CD4-positive, alpha-beta T cell treated with Interferon alpha-2 for 1 hour (primary cell): ENCODE results near the gene VAMP8.
"Not testable (repeated sequence)": the region's sequence is repeated elsewhere in the genome, so short reads cannot be mapped to it uniquely, and the experiment has no call there.

Source experiments
- DNase-seq, 2 donors: peaks; one replicate each; pipeline ENCODE4 v3.0.0-alpha.2; 2020 to 2022

The VAMP8 gene

DNA sequence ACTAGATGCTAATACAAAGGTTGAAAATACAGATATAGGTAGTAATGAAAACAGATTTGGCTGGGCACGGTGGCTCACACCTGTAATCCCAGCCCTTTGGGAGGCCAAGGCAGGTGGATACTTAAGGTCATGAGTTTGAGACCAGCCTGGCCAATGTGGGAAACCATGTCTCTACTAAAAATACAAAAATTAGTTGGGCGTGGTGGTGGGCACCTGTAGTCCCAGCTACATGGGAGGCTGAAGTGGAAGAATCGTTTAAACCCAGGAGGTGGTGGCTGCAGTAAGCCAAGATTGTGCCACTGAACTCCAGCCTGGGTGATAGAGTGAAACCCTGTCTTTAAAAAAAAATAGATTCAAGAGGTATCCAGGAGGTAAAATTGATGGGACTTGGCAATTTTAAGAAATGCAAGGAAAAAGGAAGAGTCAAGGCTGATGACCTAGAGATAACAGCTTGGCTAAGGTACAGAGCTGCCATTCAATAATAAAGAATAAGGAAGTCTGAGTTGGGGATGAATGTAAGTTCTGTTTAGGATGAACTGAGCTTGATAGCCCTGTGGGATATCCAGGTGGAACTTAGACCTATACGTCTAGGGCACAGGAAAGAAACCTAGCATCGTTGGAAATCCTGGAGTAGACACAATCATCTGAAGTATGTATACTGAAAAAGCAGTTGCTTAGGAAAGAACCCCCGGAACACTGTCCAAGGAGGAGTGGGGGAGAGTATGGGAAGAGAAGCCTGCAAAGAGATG is 29.4 kb upstream of the VAMP8 start:
- no peak for DNase-seq

DNA sequence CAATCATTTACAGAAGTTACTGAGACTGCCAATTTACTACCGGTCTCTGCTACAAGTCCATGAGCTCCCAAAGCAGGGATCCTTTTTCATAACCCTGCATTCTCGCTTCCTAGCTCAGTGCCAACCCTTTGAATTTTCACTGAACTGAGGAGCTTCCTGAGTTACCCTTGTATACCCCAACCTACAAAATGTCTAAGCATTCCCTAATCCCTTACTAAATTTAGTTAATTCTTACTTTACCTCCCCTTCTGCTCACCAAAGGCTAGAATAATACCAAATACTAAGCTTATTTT is 28.8 kb upstream of the VAMP8 start:
- no peak for DNase-seq

GRCh38 chr2:85549095-85549494 is 28.3 kb upstream of the VAMP8 start:
- DNase-seq = no peak

DNA sequence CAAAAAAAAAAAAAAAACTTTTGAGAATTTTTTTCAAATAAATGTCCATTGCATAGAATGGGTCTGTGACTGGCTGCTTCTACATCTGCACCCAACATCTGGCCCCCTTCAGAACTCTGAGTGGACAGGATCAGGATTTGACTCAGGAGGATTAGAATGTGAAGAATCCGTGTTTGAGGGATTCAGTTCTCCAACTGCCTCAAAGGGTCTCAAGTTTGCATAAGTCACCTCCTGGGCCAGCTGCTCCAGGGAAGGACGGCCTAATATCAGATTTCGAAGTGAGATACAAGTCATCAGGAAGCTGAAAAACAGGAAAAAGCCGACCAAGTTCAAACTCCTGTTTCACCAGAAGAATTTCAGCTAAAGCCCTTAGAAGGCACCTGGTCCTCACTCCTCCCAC is 27.6 kb upstream of the VAMP8 start:
- DNase-seq = no peak

GRCh38 chr2:85550486-85550885 is 26.9 kb upstream of the VAMP8 start:
- DNase-seq = no peak

- DNase-seq = peak; percentile 89 to 92
These were observed 25.4 kb upstream of the VAMP8 start for GRCh38 chr2:85551698-85552678.

DNA sequence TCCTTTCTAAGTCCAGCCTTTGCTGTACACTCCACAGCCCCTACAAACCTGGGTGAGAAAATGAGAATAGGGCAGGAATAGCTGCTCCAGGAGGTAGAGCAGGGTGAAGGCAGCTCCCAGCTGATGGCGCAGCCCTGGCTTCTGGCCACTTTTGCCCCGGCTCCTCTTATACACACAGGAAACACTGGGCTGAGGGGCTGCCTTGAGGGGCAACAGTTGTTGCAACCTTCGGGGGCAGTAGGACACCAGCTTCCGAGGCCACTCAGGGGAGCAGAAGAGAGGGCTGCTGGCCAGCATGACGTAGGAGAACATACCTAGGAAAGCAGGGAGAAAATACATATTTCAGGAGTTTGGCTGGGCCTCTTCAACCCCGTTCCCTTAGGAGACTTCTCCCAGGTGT is 24.2 kb upstream of the VAMP8 start:
- no peak for DNase-seq

GRCh38 chr2:85554980-85555612 is 22.3 kb upstream of the VAMP8 start:
- no peak for DNase-seq

DNA sequence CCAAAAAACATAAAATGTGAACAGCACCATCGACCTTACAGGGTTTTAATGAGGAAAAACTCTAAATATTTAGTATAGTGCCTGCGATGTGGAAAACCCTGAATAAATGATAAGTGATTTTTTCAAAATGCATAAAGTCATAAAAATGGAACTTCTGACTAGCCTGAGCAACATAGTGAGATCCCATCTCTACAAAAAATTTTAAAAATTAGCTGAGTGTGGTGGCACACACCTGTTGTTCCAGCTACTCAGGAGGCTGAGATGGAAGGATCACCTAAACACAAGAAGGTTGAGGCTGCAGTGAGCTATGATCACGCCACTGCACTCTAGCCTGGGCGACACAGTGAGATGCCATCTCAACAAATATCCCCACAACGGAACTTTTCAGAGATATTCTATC is 20.3 kb upstream of the VAMP8 start:
- DNase-seq = no peak

DNA sequence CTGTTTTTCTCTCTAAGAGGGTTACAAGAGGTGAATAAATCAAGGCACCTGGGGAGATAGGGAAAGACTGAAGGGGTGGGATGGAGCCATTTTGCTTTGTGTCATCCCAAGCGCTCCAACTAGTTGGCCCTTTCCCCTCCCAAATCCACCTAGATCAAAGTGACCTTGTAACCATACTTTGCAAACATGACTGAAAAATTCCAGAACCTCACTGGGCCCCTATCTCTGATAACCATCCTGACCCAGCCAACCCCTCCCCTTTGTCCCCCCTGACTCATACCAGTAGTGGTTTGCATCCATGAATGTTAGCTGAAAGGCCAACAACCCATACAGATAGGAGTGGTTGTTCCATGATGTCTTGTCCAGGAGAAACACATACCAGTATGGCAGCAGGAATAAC is 19.2 kb upstream of the VAMP8 start:
- DNase-seq = no peak

DNA sequence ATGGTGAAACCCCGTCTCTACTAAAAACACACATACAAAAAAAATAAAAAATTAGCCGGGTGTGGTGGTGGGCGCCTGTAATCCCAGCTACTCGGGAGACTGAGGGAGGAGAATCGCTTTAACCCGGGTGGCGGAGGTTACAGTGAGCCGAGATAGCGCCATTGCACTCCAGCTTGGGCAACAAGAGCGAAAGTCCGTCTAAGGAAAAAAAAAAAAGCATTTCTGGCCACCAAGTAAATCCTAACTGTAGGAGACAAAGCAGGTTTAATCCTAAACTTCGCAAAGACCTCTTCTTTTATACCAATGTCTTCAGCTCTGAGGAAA is 17.0 kb upstream of the VAMP8 start:
- DNase-seq = not testable (repeated sequence)

GRCh38 chr2:85560812-85561279 is 16.5 kb upstream of the VAMP8 start:
- DNase-seq = no peak

GRCh38 chr2:85561280-85562212 is 15.8 kb upstream of the VAMP8 start, which contains the start of gene GGCX:
Gene GGCX (minus strand): TSS chr2:85561493. CDS start chr2:85561428, 65 bp downstream.
- peak; percentile 95 to 96 for DNase-seq

DNA sequence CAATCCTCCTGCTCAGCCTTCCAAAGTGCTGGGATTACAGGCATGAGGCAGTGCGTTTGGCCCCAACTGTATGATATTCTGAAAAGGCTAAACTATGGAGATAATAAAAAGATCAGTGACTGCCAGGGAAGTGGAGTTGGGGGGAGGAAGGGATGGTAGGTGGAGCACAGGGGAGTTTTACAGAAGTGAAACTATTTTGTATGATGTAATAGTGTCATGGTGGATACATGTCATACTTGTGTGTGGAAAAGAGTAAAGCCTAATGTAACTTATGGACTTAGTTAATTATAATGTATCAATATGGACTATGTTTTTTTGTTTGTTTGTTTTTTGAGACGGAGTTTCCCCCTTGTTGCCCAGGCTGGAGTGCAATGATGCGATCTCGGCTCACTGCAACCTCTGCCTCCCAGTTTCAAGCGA is 13.2 kb upstream of the VAMP8 start:
- DNase-seq = no peak

GRCh38 chr2:85566265-85566664 is 11.1 kb upstream of the VAMP8 start:
- no peak for DNase-seq

GRCh38 chr2:85575739-85576138 is 1.6 kb upstream of the VAMP8 start:
- no peak for DNase-seq

- no peak for DNase-seq
These were observed 362 bp upstream of the VAMP8 start for GRCh38 chr2:85577063-85577385.

DNA sequence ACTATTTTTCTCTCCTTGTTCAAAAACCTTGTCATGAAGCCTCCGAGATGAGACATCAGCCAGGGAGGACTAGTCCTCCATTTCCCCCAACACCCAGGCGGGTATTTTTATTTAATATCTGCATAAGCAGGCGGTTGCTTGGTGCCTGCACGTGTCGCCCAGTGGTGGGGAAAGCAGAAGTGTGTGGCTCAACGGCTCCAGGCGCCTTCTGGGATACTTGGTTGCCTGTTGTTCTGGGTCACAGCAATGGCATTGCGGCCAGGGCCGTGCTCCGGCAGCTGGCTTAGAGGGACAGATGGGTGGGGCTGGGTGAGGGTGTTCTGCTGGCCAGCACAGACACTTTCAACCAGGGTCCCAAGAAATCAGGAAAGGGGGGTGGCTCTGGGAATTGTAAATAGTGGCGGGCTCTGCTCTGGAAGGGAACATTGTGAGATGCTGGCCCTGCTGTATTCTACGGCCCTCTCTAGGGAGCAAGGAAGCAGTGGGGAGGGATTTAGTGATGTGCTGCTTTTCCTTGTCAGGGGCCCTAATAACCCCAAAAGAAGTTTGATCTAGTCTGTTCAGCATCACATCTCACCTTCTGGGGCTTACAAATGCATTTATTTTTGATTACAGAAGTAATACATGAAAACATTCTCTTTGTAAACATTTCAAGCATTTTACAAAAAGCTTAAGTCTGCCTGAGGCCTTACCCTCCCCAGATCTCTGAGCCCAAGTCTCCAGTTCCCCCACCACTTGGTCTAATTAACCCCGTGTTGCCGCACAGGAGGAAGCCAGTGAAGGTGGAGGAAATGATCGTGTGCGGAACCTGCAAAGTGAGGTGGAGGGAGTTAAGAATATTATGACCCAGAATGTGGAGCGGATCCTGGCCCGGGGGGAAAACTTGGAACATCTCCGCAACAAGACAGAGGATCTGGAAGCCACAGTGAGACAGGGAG is 1.1 kb downstream of the VAMP8 start:
- peak in 1 of 2 donors; percentile 47 for DNase-seq

DNA sequence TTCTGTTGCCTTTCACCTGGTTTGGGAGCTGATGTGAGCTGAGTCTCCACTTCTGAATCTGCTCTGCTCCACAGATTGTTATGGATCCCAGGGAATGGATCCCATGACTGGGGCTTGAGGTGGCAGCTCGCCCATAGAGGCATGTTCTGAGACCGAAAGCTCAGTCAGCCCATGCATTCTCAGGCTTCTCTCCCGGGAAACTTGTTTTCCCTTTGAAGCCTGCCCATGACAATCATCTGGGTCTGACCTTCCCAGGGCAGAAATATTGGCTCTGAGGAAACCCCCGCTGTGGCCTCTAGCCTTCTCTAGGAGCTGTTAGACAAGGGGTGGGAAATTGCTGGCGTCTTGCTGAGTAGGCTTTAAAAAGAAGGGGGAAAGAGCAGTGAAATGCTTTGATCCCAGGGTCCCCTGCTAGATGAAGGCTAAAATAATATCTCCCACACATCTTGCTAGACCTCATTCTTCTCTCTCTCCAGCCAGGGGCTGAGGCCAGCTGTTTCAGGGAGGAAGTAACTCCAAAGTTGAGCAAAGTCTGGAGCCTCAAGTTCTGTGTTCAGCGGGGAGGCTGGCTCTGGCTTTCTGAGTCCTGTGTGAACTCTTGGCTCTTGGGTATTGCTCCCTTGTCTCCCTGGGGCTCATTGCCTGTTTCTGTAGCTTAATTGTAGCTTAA is 2.0 kb downstream of the VAMP8 start:
- DNase-seq = no peak

GRCh38 chr2:85580206-85580605 is 2.8 kb downstream of the VAMP8 start:
- no peak for DNase-seq

- no peak for DNase-seq
These were observed 5.1 kb downstream of the VAMP8 start for GRCh38 chr2:85582492-85582891.
